DMS53 (cell line): ENCODE measurements around the gene MRPL17.

Source experiments
- DNase-seq: peaks from one replicate; lab custom pipeline; 2025; lab: John Stamatoyannopoulos, UW

The MRPL17 gene

GRCh38 chr11:6632116-6633073 is 50.7 kb downstream of the MRPL17 start:
- DNase-seq: no peak

- no peak for DNase-seq
Observed at GRCh38 chr11:6631361-6631890, 51.7 kb downstream of the MRPL17 start.

- peak; percentile 67 for DNase-seq
Observed at GRCh38 chr11:6630632-6631291, 52.4 kb downstream of the MRPL17 start.
